Thyroid gland (tissue), 4 donors: Measurements from ENCODE around the gene RCOR2. TPM values are rescaled to one million over a fixed set of nuclear protein-coding genes. Genes with fewer than 3 reads are reported as not detected.
A peak's percentile ranks its signal among the peaks of the same experiment; 100 is the strongest.

Source experiments
- DNase-seq, 2 donors: peaks; one replicate each; pipeline ENCODE4 v3.0.0-alpha.2; 2019
- H3K27ac ChIP-seq, 3 donors: fragments of 200-600 bp; sonication (generic); 1 replicate in 2 of 3; 2 replicates in 1 of 3; pipeline ENCODE4 v1.5.1; 2016 to 2019; ENCODE audit warnings: mild to moderate bottlenecking in 1 of 3, moderate library complexity in 1 of 3
- H3K27me3 ChIP-seq: fragments of 200-600 bp; sonication (generic); one replicate; pipeline ENCODE4 v1.5.1; 2019
- H3K36me3 ChIP-seq, 2 donors: fragments of 200-600 bp; sonication (generic); one replicate each; pipeline ENCODE4 v1.5.1; 2016 to 2019
- H3K4me1 ChIP-seq, 2 donors: fragments of 200-600 bp; sonication (generic); one replicate each; pipeline ENCODE4 v1.5.1; 2017 to 2019
- H3K4me3 ChIP-seq, 3 donors: fragments of 200-600 bp; sonication (generic); replicated peaks in 1 of 3; 1 replicate in 2 of 3; 2 replicates in 1 of 3; pipeline ENCODE4 v1.5.1; 2016; ENCODE audit warnings: mild to moderate bottlenecking in 1 of 3
- H3K9me3 ChIP-seq: fragments of 200-600 bp; sonication (generic); one replicate; pipeline ENCODE4 v1.5.1; 2017
- CTCF ChIP-seq, 6 experiments: fragments of 200-600 bp in 3 of 6; fragments of 450-650 bp in 3 of 6; sonication (generic) in 3 of 6; IDR thresholded peaks; one replicate each; pipeline ENCODE4 v1.5.1; 2016 to 2019; ENCODE audit warnings: antibody characterized with exemption in 6 of 6, mild to moderate bottlenecking in 2 of 6, inconsistent platforms in 1 of 6, moderate library complexity in 1 of 6
- POLR2A ChIP-seq, 2 donors: fragments of 450-650 bp; IDR thresholded peaks; one replicate each; pipeline ENCODE4 v1.6.1; 2017; ENCODE audit warnings: antibody characterized with exemption in 2 of 2, mild to moderate bottlenecking in 2 of 2, moderate library complexity in 1 of 2
- WGBS, 2 donors: methylation state at CpG; one replicate each; pipeline ENCODE4 v1.1.5; 2017; 5-methylcytosine and 5-hydroxymethylcytosine counted together
- intact Hi-C: fragments of 100-400 bp; cut with DNase I; formaldehyde crosslinking; loops from one replicate; pipeline ENCODE4 v1.15.1; 2023
- total RNA-seq, 4 donors: library from RNA; depleted of rRNA; stranded (reverse); fragments of >200 nt; gene quantifications; one replicate each; pipeline ENCODE4 v1.2.3, GENCODE V29; 2016

Gene RCOR2
- total RNA-seq, 4 donors from 2014 or later, result 0.24 TPM; not detected in 3

- peak within 1 kb of the TSS; percentile 72 to 89 (median 86) for H3K4me3 ChIP-seq
- H3K4me1 ChIP-seq, result peaks cover 15 to 18% of the 10 kb centered on the region in 2 donors
- WGBS, 2 donors, result 0 to 1% methylated on average over 20 to 35 of the region's 92 CpGs
- H3K36me3 ChIP-seq, result no peaks in the 10 kb centered on the region
- intact Hi-C loops, result no loop called here
- no peaks in the 10 kb centered on the region for H3K27me3 ChIP-seq
- peak within 1 kb of the TSS; percentile 27 to 63 (median 39) for H3K27ac ChIP-seq
- TF ChIP-seq CTCF (IDR thresholded peaks at IDR 0.05) (no peak), POLR2A (IDR thresholded peaks at IDR 0.05) (peak in 1 of 2 donors; percentile 48)
- H3K9me3 ChIP-seq, result no peaks in the 10 kb centered on the region
- peak; percentile 99 for DNase-seq
These were observed 21.8 kb upstream of the RCOR2 start, which contains the start of gene NAA40 for GRCh38 chr11:63938479-63939396. NAA40 (plus strand) TSS chr11:63939002; CDS start chr11:63939097, 95 bp downstream.

GRCh38 chr11:63937713-63938478 is 20.9 kb upstream of the RCOR2 start:
- peak in 1 of 2 donors; percentile 34 for DNase-seq
- no peak for TF ChIP-seq POLR2A (IDR thresholded peaks at IDR 0.05)
- no peak for TF ChIP-seq CTCF (IDR thresholded peaks at IDR 0.05)
- H3K4me3 ChIP-seq, result peak overlapping the region in 1 of 3 donors; percentile 72
- no peaks in the 10 kb centered on the region for H3K27me3 ChIP-seq
- H3K36me3 ChIP-seq, result no peaks in the 10 kb centered on the region
- peaks cover 15 to 18% of the 10 kb centered on the region in 2 donors for H3K4me1 ChIP-seq
- 20 to 22% methylated on average over 24 to 30 of the region's 30 CpGs for WGBS, 2 donors
- peak overlapping the region in 1 of 3 donors; percentile 27 for H3K27ac ChIP-seq
- no peaks in the 10 kb centered on the region for H3K9me3 ChIP-seq
- intact Hi-C loops, result no loop called here

- H3K4me3 ChIP-seq, result no peak overlapping the region
- H3K27me3 ChIP-seq, result no peaks in the 10 kb centered on the region
- TF ChIP-seq POLR2A (IDR thresholded peaks at IDR 0.05), result no peak
- TF ChIP-seq CTCF (IDR thresholded peaks at IDR 0.05), result no peak
- DNase-seq, result peak; percentile 44 to 59
- intact Hi-C loops, result no loop called here
- H3K27ac ChIP-seq, result no peak overlapping the region
- 45% methylated on average over 1 of the region's 1 CpG; no CpG with 5 or more reads in 1 of the 2 donors for WGBS, 2 donors
- H3K36me3 ChIP-seq, result no peaks in the 10 kb centered on the region
- H3K4me1 ChIP-seq, result peaks cover 7% of the 10 kb centered on the region in 2 donors
- no peaks in the 10 kb centered on the region for H3K9me3 ChIP-seq
These were observed 16.5 kb upstream of the RCOR2 start for GRCh38 chr11:63933459-63933858.

DNA sequence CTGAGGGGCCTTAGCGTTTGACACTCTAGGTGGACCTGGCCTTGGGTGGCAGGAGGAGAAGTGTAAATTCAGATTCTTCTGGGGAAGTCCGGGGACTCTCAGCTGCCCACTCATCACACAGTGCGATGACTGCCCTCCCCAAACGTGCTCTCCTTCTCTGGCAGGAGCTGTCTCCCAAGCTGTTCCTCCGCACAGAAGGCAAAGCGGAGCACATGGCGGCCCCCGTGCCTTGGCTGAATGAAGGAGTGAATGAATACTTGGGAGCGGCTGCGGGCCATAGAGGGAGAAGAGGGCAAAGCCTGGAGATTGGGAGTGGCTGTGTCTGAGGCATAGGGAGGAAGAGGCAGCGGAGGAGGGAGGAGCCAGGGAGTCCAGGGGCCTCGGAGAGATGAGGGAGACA is 14.9 kb upstream of the RCOR2 start:
- Histone ChIP-seq H3K27me3 (no peaks in the 10 kb centered on the region), H3K4me3 (no peak overlapping the region), H3K9me3 (no peaks in the 10 kb centered on the region), H3K36me3 (no peaks in the 10 kb centered on the region), H3K27ac (no peak overlapping the region), H3K4me1 (no peaks in the 10 kb centered on the region)
- 78 to 86% methylated on average over 12 of the region's 12 CpGs for WGBS, 2 donors
- no peak for TF ChIP-seq CTCF (IDR thresholded peaks at IDR 0.05)
- TF ChIP-seq POLR2A (IDR thresholded peaks at IDR 0.05), result no peak
- DNase-seq, result no peak
- intact Hi-C loops, result no loop called here
